Thyroid gland (tissue), 4 donors: ENCODE data around the gene MAP1B.

Experiments
- CTCF ChIP-seq, 6 experiments: fragments of 200-600 bp in 3 of 6; fragments of 450-650 bp in 3 of 6; sonication (generic) in 3 of 6; IDR thresholded peaks; one replicate each; pipeline ENCODE4 v1.5.1; 2016 to 2019; ENCODE audit warnings: antibody characterized with exemption in 6 of 6, mild to moderate bottlenecking in 2 of 6, inconsistent platforms in 1 of 6, moderate library complexity in 1 of 6
- POLR2A ChIP-seq, 2 donors: fragments of 450-650 bp; IDR thresholded peaks; one replicate each; pipeline ENCODE4 v1.6.1; 2017; ENCODE audit warnings: antibody characterized with exemption in 2 of 2, mild to moderate bottlenecking in 2 of 2, moderate library complexity in 1 of 2

DNA sequence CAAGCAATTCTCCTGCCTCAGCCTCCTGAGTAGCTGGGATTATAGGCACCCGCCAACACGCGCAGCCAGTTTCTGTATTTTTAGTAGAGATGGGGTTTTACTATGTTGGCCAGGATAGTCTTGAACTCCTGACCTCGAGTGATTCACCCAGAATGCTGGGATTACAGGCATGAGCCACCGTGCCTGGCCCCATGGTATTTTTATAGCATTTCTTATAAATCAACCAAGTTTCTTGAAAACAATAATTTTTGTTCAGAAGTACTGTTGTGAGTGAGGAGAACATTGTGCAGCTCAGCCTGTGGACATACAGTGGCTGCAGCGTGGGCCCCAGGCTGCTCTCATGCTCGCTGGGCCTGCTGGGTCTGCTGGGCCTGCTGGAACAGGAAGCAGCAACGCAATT is 45.3 kb downstream of the MAP1B start:
- TF ChIP-seq CTCF (IDR thresholded peaks at IDR 0.05): no peak
- TF ChIP-seq POLR2A (IDR thresholded peaks at IDR 0.05): no peak
